ENCODE measurements around the gene A4GALT. TPM values are rescaled to one million over a fixed set of nuclear protein-coding genes. Genes with fewer than 3 reads are reported as not detected.
"Not testable (repeated sequence)": the region's sequence is repeated elsewhere in the genome, so short reads cannot be mapped to it uniquely, and the experiment has no call there.

Gene A4GALT
- 0.10 TPM for total RNA-seq

DNA sequence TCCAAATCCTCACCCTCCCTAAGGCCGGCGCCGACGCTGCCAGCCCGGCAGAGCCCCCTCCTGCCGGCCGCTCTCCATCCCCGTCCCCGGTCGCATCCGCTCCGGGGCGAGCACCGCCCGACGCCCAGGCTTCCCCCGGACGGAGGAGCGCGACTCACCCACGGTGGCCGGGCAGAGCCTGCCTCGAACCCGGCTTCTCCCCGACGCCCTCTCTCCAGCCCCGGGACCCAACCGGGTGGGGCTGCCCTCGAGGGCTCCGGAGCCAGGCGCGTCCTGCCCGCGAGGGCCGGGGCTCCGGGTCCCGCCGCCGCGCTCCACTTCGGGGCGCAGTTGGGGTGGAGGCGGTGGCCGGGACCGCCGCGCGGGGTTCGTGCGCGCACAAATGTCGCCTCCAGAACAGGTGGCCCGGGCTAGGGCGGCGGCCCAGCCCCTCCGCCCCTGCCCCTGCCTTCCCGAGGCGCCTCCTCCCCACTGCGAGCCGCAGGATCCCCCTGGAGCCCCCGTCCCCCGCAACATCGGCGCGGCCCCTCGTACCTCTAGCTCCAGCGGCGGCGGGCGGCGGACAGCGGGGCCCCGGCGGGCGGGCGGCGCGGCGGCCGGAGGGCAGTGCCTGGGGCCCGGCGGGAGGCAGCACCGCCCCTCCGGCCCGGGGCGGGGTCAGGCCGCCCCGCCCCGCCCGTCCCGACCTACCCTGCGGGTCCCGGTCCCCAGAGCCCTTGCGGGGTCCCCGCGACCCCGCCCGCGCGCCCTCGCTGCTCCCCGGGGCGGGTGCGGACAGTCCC, at the start of gene A4GALT:
A4GALT (minus strand) TSS at position 608 of the 782 bp plus-strand sequence. CDS start 26,919 bp downstream, outside the sequence.
- Histone ChIP-seq H3K27me3 (ENCODE audit: insufficient read depth, low read length) (peaks cover 35% of the 10 kb centered on the region), H3K4me3 (ENCODE audit: low read length) (no peak within 1 kb of the TSS), H3K9me3 (ENCODE audit: low read depth, low read length) (no peaks in the 10 kb centered on the region), H3K4me1 (ENCODE audit: insufficient read depth, low read length) (peaks cover 10% of the 10 kb centered on the region)

DNA sequence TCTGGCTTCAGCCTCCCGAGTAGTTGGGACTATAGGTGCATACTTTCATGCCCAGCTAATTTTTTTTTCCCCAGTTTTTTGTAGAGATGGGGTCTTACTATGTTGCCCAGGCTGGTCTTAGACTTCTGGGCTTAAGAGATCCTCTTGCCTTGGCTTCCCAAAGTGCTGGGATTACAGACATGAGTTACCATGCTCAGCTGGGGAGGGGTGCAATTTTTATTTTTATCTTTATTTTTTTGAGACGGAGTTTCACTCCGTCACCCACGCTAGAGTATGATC, 49.7 kb upstream of the A4GALT start:
- Histone ChIP-seq H3K27me3 (ENCODE audit: insufficient read depth, low read length) (no peaks in the 10 kb centered on the region), H3K4me1 (ENCODE audit: insufficient read depth, low read length) (no peaks in the 10 kb centered on the region), H3K9me3 (ENCODE audit: low read depth, low read length) (no peaks in the 10 kb centered on the region), H3K4me3 (ENCODE audit: low read length) (no peak overlapping the region)

DNA sequence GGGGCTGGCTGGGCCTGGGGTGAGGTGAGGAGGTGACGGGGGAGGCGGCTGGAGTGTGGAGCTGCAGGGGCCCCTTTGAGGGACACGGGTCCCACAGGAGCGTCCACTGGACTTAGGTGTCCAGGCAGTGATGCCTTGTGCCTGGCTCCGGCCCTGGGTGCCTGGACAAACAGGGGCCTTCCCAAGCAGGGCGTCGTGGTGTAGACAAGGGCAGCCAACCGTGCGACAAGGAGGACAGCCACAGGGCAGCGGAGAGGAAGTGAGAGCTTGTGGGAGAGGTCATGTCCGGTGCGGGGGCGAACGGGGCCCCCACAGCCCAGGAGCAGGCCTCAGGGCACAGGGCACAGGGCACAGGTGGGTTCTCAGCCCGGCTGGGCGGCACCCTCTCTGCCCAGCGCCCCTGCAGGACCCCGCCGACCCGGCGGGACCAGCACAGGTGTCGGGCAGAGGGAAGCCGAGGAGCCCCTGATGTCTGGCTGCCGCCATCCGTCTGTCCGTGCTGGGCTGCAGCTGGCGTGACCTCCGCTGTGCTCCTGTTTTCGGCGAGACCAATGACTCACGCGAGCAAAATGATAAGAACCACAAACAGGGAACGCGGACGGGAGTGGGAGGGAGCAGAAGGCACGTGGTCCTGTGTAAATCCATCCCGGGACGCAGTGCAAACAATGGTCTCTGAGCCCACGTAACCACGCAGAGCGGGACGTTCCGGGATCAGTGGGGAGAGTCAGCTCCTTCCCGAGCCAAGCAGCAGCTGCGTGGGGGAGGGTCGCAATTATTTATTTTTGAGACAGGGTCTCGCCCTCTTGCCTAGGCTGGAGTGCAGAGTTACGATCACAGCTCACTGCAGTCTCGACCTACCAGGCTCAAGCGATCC, 49.1 kb upstream of the A4GALT start:
- Histone ChIP-seq H3K4me3 (ENCODE audit: low read length) (no peak overlapping the region), H3K27me3 (ENCODE audit: insufficient read depth, low read length) (no peaks in the 10 kb centered on the region), H3K9me3 (ENCODE audit: low read depth, low read length) (no peaks in the 10 kb centered on the region), H3K4me1 (ENCODE audit: insufficient read depth, low read length) (no peaks in the 10 kb centered on the region)

DNA sequence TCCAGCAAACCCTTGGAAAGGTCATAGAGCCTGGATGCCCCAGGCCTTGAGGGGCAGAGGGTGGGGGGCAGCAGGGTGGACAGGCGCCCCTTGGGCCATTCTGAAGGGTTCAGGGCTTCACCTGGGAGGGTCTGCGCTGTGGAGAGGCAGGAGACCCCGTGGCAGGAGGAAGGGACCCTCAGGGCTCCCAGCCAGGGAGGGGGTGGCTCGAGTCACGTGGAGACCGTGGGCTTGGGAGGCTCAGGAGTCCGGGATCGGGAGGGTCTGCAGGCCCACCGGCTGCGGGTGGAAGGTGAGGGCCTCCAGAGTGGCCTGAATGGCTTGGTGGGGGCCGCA, 48.5 kb upstream of the A4GALT start:
- Histone ChIP-seq H3K9me3 (ENCODE audit: low read depth, low read length) (no peaks in the 10 kb centered on the region), H3K27me3 (ENCODE audit: insufficient read depth, low read length) (no peaks in the 10 kb centered on the region), H3K4me1 (ENCODE audit: insufficient read depth, low read length) (no peaks in the 10 kb centered on the region), H3K4me3 (ENCODE audit: low read length) (no peak overlapping the region)

DNA sequence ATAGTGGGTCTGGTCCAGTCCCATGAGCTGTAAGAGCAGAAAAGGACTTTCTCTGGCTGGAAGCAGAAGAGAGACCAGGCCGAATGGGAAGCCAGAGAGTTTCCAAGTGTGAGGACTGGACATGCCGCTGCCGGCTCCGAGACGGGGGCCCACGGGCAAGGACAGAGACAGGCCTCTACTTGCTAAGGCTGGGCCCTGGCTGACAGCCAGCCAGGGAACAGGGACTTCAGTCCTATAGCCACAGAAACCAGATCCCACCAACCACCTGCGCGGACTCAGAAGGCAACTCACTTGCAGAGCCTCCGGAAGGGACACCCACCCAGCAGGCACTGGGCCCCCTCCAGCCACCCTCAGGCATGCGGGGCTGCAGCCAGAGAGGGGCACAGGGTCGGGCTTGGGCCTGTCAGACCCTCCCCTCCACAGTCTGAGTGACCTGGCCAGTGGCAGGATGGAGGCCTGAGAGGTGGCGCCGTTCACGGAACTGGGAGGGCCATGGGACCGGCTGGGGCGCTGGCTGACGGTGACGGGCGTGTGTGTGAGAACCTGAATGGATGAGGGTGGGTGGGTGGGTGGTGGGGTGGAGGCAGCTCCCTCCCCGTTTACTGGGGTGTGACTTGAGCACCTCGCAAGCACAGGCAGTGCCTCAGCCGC, 47.8 kb upstream of the A4GALT start:
- Histone ChIP-seq H3K4me1 (ENCODE audit: insufficient read depth, low read length) (no peaks in the 10 kb centered on the region), H3K27me3 (ENCODE audit: insufficient read depth, low read length) (no peaks in the 10 kb centered on the region), H3K9me3 (ENCODE audit: low read depth, low read length) (no peaks in the 10 kb centered on the region), H3K4me3 (ENCODE audit: low read length) (no peak overlapping the region)

DNA sequence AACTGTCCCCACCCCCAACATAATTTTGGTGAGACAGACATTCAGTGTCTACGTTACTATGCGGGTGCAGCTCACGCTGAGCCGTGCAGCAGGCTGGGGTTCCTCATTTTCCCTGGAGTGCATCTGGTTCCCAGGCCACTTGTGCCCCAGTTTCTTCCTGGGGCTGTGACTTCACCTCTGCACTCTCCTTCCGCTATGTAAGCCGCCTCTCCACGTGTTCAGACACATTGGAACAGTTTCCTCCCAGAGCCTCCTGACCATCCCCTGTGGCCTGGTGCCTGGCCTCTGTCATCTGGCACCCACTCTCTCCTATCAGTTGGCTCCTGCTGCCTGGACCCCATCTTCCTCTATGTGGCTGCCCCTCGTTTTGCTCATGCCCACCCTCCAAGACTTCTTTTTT, 46.2 kb upstream of the A4GALT start:
- Histone ChIP-seq H3K27me3 (ENCODE audit: insufficient read depth, low read length) (no peaks in the 10 kb centered on the region), H3K4me3 (ENCODE audit: low read length) (no peak overlapping the region), H3K9me3 (ENCODE audit: low read depth, low read length) (no peaks in the 10 kb centered on the region), H3K4me1 (ENCODE audit: insufficient read depth, low read length) (no peaks in the 10 kb centered on the region)

DNA sequence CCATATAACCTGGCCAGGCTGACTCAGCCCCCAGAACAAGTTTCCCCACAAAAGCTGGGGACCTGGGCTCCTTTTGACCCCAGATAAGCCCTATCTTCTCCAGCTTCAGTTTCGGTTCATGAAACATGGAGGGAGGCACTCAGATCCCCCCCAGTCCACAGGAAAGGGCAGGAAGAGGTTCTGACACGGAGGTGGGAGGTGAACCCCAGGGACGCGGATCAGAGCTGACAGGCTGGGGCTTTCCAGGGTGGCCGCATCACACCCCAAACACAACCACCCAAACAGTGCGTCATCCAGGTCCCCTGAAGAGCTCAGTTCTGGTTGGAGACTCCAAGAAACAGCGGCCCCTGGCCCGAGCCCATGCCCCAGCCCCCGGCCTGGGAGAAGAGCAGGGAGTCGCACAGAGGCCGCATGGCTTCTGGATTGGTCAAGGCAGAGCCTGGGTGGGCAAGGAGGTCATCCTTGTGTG, 44.3 kb upstream of the A4GALT start:
- Histone ChIP-seq H3K27me3 (ENCODE audit: insufficient read depth, low read length) (no peaks in the 10 kb centered on the region), H3K4me3 (ENCODE audit: low read length) (no peak overlapping the region), H3K4me1 (ENCODE audit: insufficient read depth, low read length) (no peaks in the 10 kb centered on the region), H3K9me3 (ENCODE audit: low read depth, low read length) (no peaks in the 10 kb centered on the region)

DNA sequence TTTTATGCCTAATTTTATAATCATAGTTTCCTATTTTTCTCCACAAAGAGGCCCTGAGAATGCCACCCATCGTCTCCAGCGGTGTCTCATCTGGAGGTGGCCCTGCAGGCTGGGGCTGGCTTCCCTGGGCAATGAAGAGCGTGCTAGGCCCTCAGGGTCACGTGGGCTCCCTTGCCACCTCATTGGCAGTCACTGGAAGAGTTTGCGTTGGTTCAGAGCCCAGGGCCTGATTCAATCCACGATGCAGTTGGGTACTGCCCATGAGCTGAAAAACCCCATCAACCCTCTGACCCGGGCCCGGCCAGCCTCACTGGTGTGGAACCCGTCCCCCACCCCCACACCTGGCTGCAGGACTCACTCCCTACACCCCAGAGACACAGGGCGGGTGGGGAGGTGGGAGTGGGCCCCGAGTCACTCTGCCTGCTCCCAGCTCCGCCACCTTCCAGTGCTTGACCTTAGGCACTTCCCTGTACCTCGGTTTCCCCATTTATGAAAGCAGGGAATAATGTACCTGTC, 43.4 kb upstream of the A4GALT start:
- no peaks in the 10 kb centered on the region for H3K4me1 ChIP-seq (ENCODE audit: insufficient read depth, low read length)
- H3K9me3 ChIP-seq (ENCODE audit: low read depth, low read length), result no peaks in the 10 kb centered on the region
- H3K4me3 ChIP-seq (ENCODE audit: low read length), result no peak overlapping the region
- H3K27me3 ChIP-seq (ENCODE audit: insufficient read depth, low read length), result no peaks in the 10 kb centered on the region

DNA sequence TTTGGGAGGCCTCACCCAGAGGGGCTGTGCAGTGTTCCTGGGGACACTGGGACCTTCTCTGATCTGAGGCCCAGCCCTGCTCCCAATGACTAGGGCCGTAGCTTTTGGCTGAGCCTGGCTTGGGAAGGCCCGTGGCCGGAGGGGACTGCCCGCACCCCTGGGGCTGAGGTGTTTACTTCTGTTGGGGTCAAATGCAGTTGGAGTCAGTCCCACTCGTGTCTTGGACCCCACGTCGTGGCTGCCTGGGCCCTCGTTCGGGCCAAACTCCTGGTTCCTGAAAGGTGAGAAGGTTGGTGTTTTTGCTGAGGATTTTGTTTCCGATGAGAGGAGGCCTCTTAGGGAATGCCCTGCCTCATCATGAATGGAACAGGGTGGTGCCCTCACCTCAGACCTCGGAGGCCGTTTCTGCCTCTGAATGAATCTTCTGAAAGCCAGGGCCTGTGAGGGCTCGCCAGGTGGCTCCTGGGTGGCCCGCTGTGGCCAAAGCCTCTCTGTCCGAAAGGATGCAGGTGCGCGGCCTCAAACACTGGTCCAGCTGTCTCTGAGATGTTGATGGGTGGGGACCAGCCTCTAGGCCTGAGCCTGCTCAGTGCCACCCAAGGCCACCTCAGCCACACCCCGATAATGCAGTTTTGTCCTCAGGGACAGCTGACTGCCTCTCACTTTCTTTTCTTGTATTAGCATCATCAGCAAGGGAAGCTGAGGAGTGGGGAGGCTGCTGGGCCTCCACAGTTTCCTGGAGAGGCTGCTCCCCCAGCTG, 40.3 kb upstream of the A4GALT start:
- Histone ChIP-seq H3K4me1 (ENCODE audit: insufficient read depth, low read length) (peaks cover under 1% of the 10 kb centered on the region), H3K4me3 (ENCODE audit: low read length) (no peak overlapping the region), H3K9me3 (ENCODE audit: low read depth, low read length) (no peaks in the 10 kb centered on the region), H3K27me3 (ENCODE audit: insufficient read depth, low read length) (no peaks in the 10 kb centered on the region)

GRCh38 chr22:42758931-42759629, 38.4 kb upstream of the A4GALT start:
- no peaks in the 10 kb centered on the region for H3K27me3 ChIP-seq (ENCODE audit: insufficient read depth, low read length)
- H3K4me1 ChIP-seq (ENCODE audit: insufficient read depth, low read length), result peaks cover 4% of the 10 kb centered on the region
- no peak overlapping the region for H3K4me3 ChIP-seq (ENCODE audit: low read length)
- H3K9me3 ChIP-seq (ENCODE audit: low read depth, low read length), result no peaks in the 10 kb centered on the region

DNA sequence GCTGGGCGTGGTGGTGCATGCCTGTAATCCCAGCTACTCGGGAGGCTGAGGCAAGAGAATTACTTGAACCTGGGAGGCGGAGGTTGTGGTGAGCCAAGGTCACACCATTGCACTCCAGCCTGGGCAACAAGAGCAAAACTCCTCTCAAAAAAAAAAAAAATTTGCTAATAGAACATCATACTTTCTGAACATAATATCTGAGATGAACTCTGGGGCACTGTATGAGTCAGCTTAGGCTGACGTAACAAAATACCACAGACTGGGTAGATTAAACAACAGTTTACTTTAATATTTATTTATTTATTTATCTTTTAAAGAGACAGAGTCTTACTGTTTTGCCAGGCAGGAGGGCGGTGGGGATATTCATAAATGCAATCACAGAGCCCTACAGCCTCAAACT, 34.9 kb upstream of the A4GALT start:
- not testable (repeated sequence) for H3K4me3 ChIP-seq (ENCODE audit: low read length); H3K4me1 ChIP-seq (ENCODE audit: insufficient read depth, low read length); H3K27me3 ChIP-seq (ENCODE audit: insufficient read depth, low read length); H3K9me3 ChIP-seq (ENCODE audit: low read depth, low read length)

DNA sequence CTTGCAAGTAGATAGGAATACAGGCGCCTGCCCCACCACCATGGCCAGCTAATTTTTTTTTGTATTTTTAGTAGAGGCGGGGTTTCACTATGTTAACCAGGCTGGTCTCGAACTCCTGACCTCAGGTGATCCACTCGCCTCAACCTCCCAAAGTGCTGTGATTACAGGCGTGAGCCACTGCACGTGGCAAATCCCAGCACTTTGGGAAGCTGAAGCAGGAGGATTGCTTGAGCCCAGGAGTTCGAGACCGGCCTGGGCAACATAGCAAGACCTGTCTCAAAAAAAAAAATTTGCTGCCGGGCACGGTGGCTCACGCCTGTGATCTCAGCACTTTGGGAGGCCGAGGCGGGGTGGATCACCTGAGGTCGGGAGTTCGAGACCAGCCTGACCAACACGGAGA, 34.5 kb upstream of the A4GALT start:
- H3K9me3 ChIP-seq (ENCODE audit: low read depth, low read length); H3K4me3 ChIP-seq (ENCODE audit: low read length); H3K4me1 ChIP-seq (ENCODE audit: insufficient read depth, low read length); H3K27me3 ChIP-seq (ENCODE audit: insufficient read depth, low read length): not testable (repeated sequence)

GRCh38 chr22:42754658-42755057, 34.0 kb upstream of the A4GALT start:
- H3K4me3 ChIP-seq (ENCODE audit: low read length), result no peak overlapping the region
- peaks cover 4% of the 10 kb centered on the region for H3K4me1 ChIP-seq (ENCODE audit: insufficient read depth, low read length)
- H3K27me3 ChIP-seq (ENCODE audit: insufficient read depth, low read length), result no peaks in the 10 kb centered on the region
- H3K9me3 ChIP-seq (ENCODE audit: low read depth, low read length), result no peaks in the 10 kb centered on the region

GRCh38 chr22:42752912-42753311, 32.2 kb upstream of the A4GALT start:
- Histone ChIP-seq H3K27me3 (ENCODE audit: insufficient read depth, low read length) (no peaks in the 10 kb centered on the region), H3K9me3 (ENCODE audit: low read depth, low read length) (no peaks in the 10 kb centered on the region), H3K4me3 (ENCODE audit: low read length) (no peak overlapping the region), H3K4me1 (ENCODE audit: insufficient read depth, low read length) (peaks cover 4% of the 10 kb centered on the region)
